SU-DHL-6 (cell line): Measurements from ENCODE around the gene SELENOS.

Source experiments
- H2AFZ ChIP-seq: fragments of 200-600 bp; sonication (generic); 2 replicates; pipeline ENCODE4 v1.6.1; 2014; ENCODE audit warnings: low read depth, mild to moderate bottlenecking, moderate library complexity, mixed read lengths, antibody characterized with exemption, low read length; ENCODE audit not compliant: severe bottlenecking
- H3F3A ChIP-seq: fragments of 200-600 bp; shearing (Covaris generic); 2 replicates; pipeline ENCODE4 v1.6.0; 2016; ENCODE audit warnings: antibody characterized with exemption, mild to moderate bottlenecking; ENCODE audit not compliant: insufficient read depth
- H3K27ac ChIP-seq: fragments of 200-600 bp; sonication (generic); 2 replicates; pipeline ENCODE4 v1.5.1; 2016; ENCODE audit warnings: low read depth, mild to moderate bottlenecking, low read length, moderate library complexity, mixed read lengths
- H3K27me3 ChIP-seq: fragments of 200-600 bp; sonication (generic), shearing (Covaris generic); 2 replicates; pipeline ENCODE4 v1.6.0; 2014; ENCODE audit warnings: mild to moderate bottlenecking, low read length
- H3K36me3 ChIP-seq: fragments of 200-600 bp; sonication (generic); 2 replicates; pipeline ENCODE4 v1.6.1; 2014; ENCODE audit warnings: mild to moderate bottlenecking, low read length, mixed read lengths
- H3K4me2 ChIP-seq: fragments of 300-600, 200-600 bp; shearing (Covaris generic), sonication (generic); 2 replicates; pipeline ENCODE4 v1.6.0; 2014; ENCODE audit warnings: low read length, low read depth, mild to moderate bottlenecking; ENCODE audit not compliant: poor library complexity, severe bottlenecking
- H3K4me3 ChIP-seq: fragments of 200-600 bp; sonication (generic); 2 replicates; pipeline ENCODE4 v1.5.1; 2014; ENCODE audit warnings: antibody characterized with exemption, low read length, mild to moderate bottlenecking, mixed read lengths; ENCODE audit not compliant: insufficient read depth, poor library complexity, severe bottlenecking
- H3K79me2 ChIP-seq: fragments of 200-600 bp; sonication (generic); 2 replicates; pipeline ENCODE4 v1.6.1; 2014; ENCODE audit warnings: mild to moderate bottlenecking, low read length, moderate library complexity; ENCODE audit not compliant: insufficient read depth
- H3K9ac ChIP-seq: fragments of 200-600 bp; sonication (generic); 2 replicates; pipeline ENCODE4 v1.7.0; 2014; ENCODE audit warnings: mild to moderate bottlenecking, low read length
- H3K9me2 ChIP-seq: fragments of 200-600 bp; sonication (generic); replicated peaks from 2 replicates; pipeline ENCODE4 v1.6.1; 2014; ENCODE audit warnings: low read length; ENCODE audit not compliant: insufficient read depth
- H3K9me3 ChIP-seq: fragments of 200-600 bp; sonication (generic); 2 replicates; pipeline ENCODE4 v1.6.1; 2014; ENCODE audit warnings: low read length, mixed read lengths; ENCODE audit not compliant: insufficient read depth
- H4K20me1 ChIP-seq: fragments of 200-600 bp; sonication (generic); 2 replicates; pipeline ENCODE4 v1.6.1; 2014; ENCODE audit warnings: low read depth, mild to moderate bottlenecking, antibody characterized with exemption, low read length, moderate library complexity, mixed read lengths
- CTCF ChIP-seq: fragments of 200-600 bp; sonication (generic); IDR thresholded peaks from one replicate; pipeline ENCODE4 v1.5.1; 2017; ENCODE audit warnings: antibody characterized with exemption, mild to moderate bottlenecking, low read length, moderate library complexity; ENCODE audit not compliant: insufficient read depth, poor library complexity, severe bottlenecking
- EZH2phosphoT487 ChIP-seq: fragments of 200-600 bp; sonication (generic), shearing (Covaris generic); conservative IDR thresholded peaks from 2 replicates; pipeline ENCODE4 v1.6.1; 2018; ENCODE audit warnings: mild to moderate bottlenecking, antibody characterized with exemption, low read length, moderate library complexity, mixed read lengths

SELENOS gene

GRCh38 chr15:101308604-101309435 is 31.5 kb upstream of the SELENOS start:
- no peaks in the 10 kb centered on the region for H3K36me3 ChIP-seq
- no peak overlapping the region for H3K27ac ChIP-seq
- H3K27me3 ChIP-seq = no peaks in the 10 kb centered on the region
- H3K4me2 ChIP-seq = no peak overlapping the region
- no peak overlapping the region for H3K4me3 ChIP-seq
- H3F3A ChIP-seq = no peaks in the 10 kb centered on the region
- no peaks in the 10 kb centered on the region for H3K9me2 ChIP-seq
- no peaks in the 10 kb centered on the region for H3K79me2 ChIP-seq
- no peak overlapping the region for H3K9ac ChIP-seq
- no peaks in the 10 kb centered on the region for H4K20me1 ChIP-seq
- no peaks in the 10 kb centered on the region for H3K9me3 ChIP-seq
- H2AFZ ChIP-seq = no peak overlapping the region
- no peak for TF ChIP-seq EZH2phosphoT487
- TF ChIP-seq CTCF = no peak

- Histone ChIP-seq H3F3A (no peaks in the 10 kb centered on the region), H2AFZ (no peak overlapping the region), H3K27me3 (no peaks in the 10 kb centered on the region), H3K9ac (no peak overlapping the region), H4K20me1 (no peaks in the 10 kb centered on the region), H3K27ac (no peak overlapping the region), H3K36me3 (no peaks in the 10 kb centered on the region), H3K9me2 (no peaks in the 10 kb centered on the region), H3K4me3 (no peak overlapping the region), H3K9me3 (no peaks in the 10 kb centered on the region), H3K4me2 (no peak overlapping the region), H3K79me2 (no peaks in the 10 kb centered on the region)
- TF ChIP-seq EZH2phosphoT487 (no peak), CTCF (no peak)
These were observed 30.8 kb upstream of the SELENOS start for GRCh38 chr15:101307897-101308603.

GRCh38 chr15:101307048-101307896 is 30.0 kb upstream of the SELENOS start:
- H3K27ac ChIP-seq = no peak overlapping the region
- no peaks in the 10 kb centered on the region for H3K79me2 ChIP-seq
- no peaks in the 10 kb centered on the region for H3K9me2 ChIP-seq
- H3K4me3 ChIP-seq = no peak overlapping the region
- TF ChIP-seq EZH2phosphoT487 = no peak
- TF ChIP-seq CTCF = no peak
- no peaks in the 10 kb centered on the region for H3K9me3 ChIP-seq
- no peaks in the 10 kb centered on the region for H4K20me1 ChIP-seq
- H3K4me2 ChIP-seq = no peak overlapping the region
- no peak overlapping the region for H2AFZ ChIP-seq
- H3K27me3 ChIP-seq = no peaks in the 10 kb centered on the region
- H3K9ac ChIP-seq = no peak overlapping the region
- no peaks in the 10 kb centered on the region for H3K36me3 ChIP-seq
- H3F3A ChIP-seq = no peaks in the 10 kb centered on the region
